Astrocyte (in vitro differentiated cells and primary cell): Measurements from ENCODE around the gene METTL16. TPM values are rescaled to one million over a fixed set of nuclear protein-coding genes. Genes with fewer than 3 reads are reported as not detected.

Experiments
- DNase-seq: peaks from one replicate; pipeline ENCODE4 v3.0.0-alpha.2; 2010; ENCODE audit warnings: low read depth
- FAIRE-seq: peaks from 2 replicates; lab custom pipeline; 2011; peaks lifted over from hg19 to GRCh38; lab: Jason Lieb, UNC
- H2AFZ ChIP-seq: 2 replicates; pipeline ENCODE4 v1.6.0; 2012; ENCODE audit warnings: low read depth, low read length, inconsistent platforms
- H3K27ac ChIP-seq: 2 replicates; pipeline ENCODE4 v1.5.1; 2011; ENCODE audit warnings: low read depth, low read length, inconsistent platforms
- H3K27me3 ChIP-seq: 2 replicates; pipeline ENCODE4 v1.6.0; 2011; ENCODE audit warnings: low read length, inconsistent platforms; ENCODE audit not compliant: insufficient read depth
- H3K36me3 ChIP-seq: 2 replicates; pipeline ENCODE4 v1.5.1; 2011; ENCODE audit warnings: low read length, inconsistent platforms; ENCODE audit not compliant: insufficient read depth
- H3K4me1 ChIP-seq: 2 replicates; pipeline ENCODE4 v1.5.1; 2011; ENCODE audit warnings: low read length, inconsistent platforms; ENCODE audit not compliant: insufficient read depth
- H3K4me2 ChIP-seq: 2 replicates; pipeline ENCODE4 v1.6.0; 2012; ENCODE audit warnings: low read length, inconsistent platforms
- H3K4me3 ChIP-seq: 2 replicates; pipeline ENCODE4 v1.5.1; 2011; ENCODE audit warnings: low read depth, mild to moderate bottlenecking, low read length, inconsistent platforms; ENCODE audit not compliant: insufficient read depth
- H3K79me2 ChIP-seq: 2 replicates; pipeline ENCODE4 v1.6.0; 2012; ENCODE audit warnings: mild to moderate bottlenecking, low read length, inconsistent platforms; ENCODE audit not compliant: insufficient read depth
- H3K9ac ChIP-seq: 2 replicates; pipeline ENCODE4 v1.6.0; 2012; ENCODE audit warnings: mild to moderate bottlenecking, low read length, inconsistent platforms
- H3K9me3 ChIP-seq: 2 replicates; pipeline ENCODE4 v1.5.1; 2012; ENCODE audit warnings: low read depth, mild to moderate bottlenecking, low read length, inconsistent platforms; ENCODE audit not compliant: insufficient read depth
- H4K20me1 ChIP-seq: 2 replicates; pipeline ENCODE4 v1.6.0; 2012; ENCODE audit warnings: low read length, inconsistent platforms; ENCODE audit not compliant: insufficient read depth
- H3K27ac Mint-ChIP-seq: one replicate; pipeline ENCODE4 v1.8.0; 2021; ENCODE audit warnings: mild to moderate bottlenecking, mixed read lengths; ENCODE audit not compliant: unreplicated experiment
- H3K27me3 Mint-ChIP-seq: one replicate; pipeline ENCODE4 v1.8.0; 2021; ENCODE audit warnings: low read depth, mixed read lengths; ENCODE audit not compliant: unreplicated experiment
- H3K36me3 Mint-ChIP-seq: one replicate; pipeline ENCODE4 v1.8.0; 2021; ENCODE audit warnings: low read depth, mixed read lengths; ENCODE audit not compliant: unreplicated experiment
- H3K4me1 Mint-ChIP-seq: one replicate; pipeline ENCODE4 v1.8.0; 2021; ENCODE audit warnings: low read depth, mixed read lengths; ENCODE audit not compliant: unreplicated experiment
- H3K4me3 Mint-ChIP-seq: one replicate; pipeline ENCODE4 v1.8.0; 2021; ENCODE audit warnings: mild to moderate bottlenecking, moderate library complexity, mixed read lengths; ENCODE audit not compliant: unreplicated experiment
- H3K9me3 Mint-ChIP-seq: one replicate; pipeline ENCODE4 v1.8.0; 2021; ENCODE audit warnings: mild to moderate bottlenecking, mixed read lengths; ENCODE audit not compliant: unreplicated experiment
- CTCF ChIP-seq: IDR thresholded peaks from 2 replicates; pipeline ENCODE4 v1.5.1; 2011; ENCODE audit warnings: low read depth, mild to moderate bottlenecking, inconsistent platforms, low read length, moderate library complexity; ENCODE audit not compliant: insufficient read depth
- EZH2 ChIP-seq: IDR thresholded peaks from 2 replicates; pipeline ENCODE4 v1.6.1; 2012; ENCODE audit warnings: mild to moderate bottlenecking, low read length, inconsistent platforms; ENCODE audit not compliant: insufficient read depth
- total RNA-seq: library from RNA; stranded (reverse); gene quantifications from 2 replicates; pipeline ENCODE4 v1.2.1, GENCODE V29; 2021

METTL16 gene
- total RNA-seq, 1 donor from 2014 or later = 28.4 TPM

DNA sequence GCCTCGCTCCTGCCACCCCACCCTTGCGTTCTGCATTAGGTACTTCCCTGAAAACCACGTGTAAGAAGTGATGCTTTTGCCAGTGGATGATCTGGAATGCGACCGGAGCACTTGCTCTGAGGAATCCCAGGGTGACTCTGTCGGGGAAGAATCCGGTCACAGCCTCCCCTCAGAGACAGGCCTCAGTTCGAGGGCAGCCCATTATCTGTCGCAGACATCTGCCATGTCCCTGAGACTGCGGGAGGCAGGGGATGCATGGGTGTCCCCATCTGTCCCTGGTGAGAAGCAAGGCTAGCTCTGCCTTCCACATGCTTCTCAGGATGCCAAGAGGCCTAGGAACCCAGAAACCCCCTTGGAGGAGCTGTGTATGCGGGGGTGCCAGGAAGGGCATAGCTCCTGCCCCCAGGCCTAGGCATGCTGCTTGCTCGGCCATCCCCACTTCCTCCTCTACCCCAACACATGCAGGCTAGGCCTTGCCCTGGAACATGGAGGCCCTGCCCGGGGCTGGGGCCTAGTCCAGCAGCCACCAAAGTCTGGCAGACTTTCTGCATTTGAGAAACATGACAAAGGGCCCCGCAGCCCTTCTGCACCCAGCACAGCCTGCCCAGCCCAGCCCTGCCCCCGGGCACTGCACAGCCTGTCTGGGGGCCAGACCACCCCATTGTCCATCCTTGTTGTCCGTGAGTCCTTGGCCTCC, 131.3 kb downstream of the METTL16 start:
- Histone ChIP-seq H3K9ac (no peak overlapping the region), H3K4me3 (no peak overlapping the region), H3K27ac (no peak overlapping the region), H3K4me1 (peaks cover 10% of the 10 kb centered on the region), H3K4me2 (no peak overlapping the region), H3K9me3 (no peaks in the 10 kb centered on the region), H4K20me1 (peaks cover 6% of the 10 kb centered on the region), H3K79me2 (no peaks in the 10 kb centered on the region), H2AFZ (no peak overlapping the region), H3K36me3 (peaks cover 7% of the 10 kb centered on the region), H3K27me3 (no peaks in the 10 kb centered on the region)
- no peaks in the 10 kb centered on the region for H3K27me3 Mint-ChIP-seq
- no peak for DNase-seq
- no peaks in the 10 kb centered on the region for H3K9me3 Mint-ChIP-seq
- TF ChIP-seq EZH2 = no peak
- no peak for TF ChIP-seq CTCF
- no peak for FAIRE-seq
- no peak overlapping the region for H3K4me3 Mint-ChIP-seq
- H3K27ac Mint-ChIP-seq = peak overlapping the region; percentile 69
- peaks cover 14% of the 10 kb centered on the region for H3K4me1 Mint-ChIP-seq
- H3K36me3 Mint-ChIP-seq = peaks cover 9% of the 10 kb centered on the region

DNA sequence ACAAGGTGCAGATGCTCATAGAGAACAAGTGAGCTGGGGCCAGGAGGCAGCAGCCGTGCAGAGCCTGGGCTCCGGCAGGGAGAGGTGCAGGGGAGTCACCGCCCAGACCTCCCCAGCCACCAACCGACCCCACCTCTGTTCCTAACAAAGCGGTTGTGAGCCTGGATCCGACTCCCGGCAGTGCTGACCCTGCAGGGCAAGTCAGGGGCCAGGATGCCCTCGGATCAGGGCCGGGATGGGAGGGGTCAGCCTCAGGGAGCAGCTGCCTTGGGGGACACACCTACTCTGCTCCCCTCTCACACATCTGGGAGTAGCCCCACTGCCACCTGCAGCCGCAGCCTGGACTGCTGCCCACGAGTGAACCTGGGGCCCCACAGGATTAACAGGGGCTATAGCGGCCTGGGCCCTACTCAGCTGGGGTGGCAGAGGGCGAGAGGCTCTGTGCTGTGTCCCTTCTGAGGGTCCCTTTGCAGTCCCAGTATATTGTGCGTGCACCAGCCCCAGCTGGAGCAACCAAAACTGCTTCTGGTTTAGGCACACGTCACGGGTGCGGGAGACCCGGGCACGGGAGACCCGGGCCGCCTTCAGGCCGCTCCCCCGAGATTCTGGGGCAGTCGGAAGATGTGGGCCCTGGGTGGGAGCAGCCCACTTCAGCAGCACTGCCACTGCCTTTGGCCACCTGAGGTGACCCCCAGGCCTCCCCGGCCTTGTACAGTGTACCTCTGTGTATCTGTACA, 132.0 kb downstream of the METTL16 start:
- Mint-ChIP-seq H3K36me3 (peaks cover 9% of the 10 kb centered on the region), H3K9me3 (no peaks in the 10 kb centered on the region), H3K27me3 (no peaks in the 10 kb centered on the region), H3K27ac (no peak overlapping the region), H3K4me1 (peaks cover 16% of the 10 kb centered on the region), H3K4me3 (no peak overlapping the region)
- no peak for DNase-seq
- H3K4me2 ChIP-seq = no peak overlapping the region
- peaks cover 7% of the 10 kb centered on the region for H3K36me3 ChIP-seq
- no peaks in the 10 kb centered on the region for H3K9me3 ChIP-seq
- FAIRE-seq = no peak
- H3K27me3 ChIP-seq = no peaks in the 10 kb centered on the region
- no peak overlapping the region for H2AFZ ChIP-seq
- peaks cover 6% of the 10 kb centered on the region for H4K20me1 ChIP-seq
- no peak overlapping the region for H3K4me3 ChIP-seq
- TF ChIP-seq CTCF = no peak
- H3K4me1 ChIP-seq = peaks cover 10% of the 10 kb centered on the region
- H3K27ac ChIP-seq = no peak overlapping the region
- no peaks in the 10 kb centered on the region for H3K79me2 ChIP-seq
- no peak overlapping the region for H3K9ac ChIP-seq

DNA sequence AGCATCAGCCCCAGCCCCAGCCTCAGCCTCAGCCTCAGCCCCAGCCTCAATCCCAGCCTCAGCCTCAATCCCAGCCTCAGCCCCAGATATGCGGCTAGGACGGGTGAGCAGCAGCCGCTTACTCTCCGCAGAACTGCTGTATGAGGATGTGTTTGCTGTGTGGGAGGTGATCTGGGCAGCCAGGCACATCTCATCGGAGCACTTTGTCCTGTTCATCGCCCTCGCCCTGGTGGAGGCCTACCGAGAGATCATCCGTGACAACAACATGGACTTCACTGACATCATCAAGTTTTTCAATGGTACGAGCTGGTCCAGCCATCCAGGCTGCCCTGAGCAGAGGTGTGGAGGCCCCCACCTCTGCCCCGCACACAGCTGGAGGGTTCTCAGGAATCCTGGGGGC, 132.8 kb downstream of the METTL16 start:
- H3K27ac Mint-ChIP-seq = no peak overlapping the region
- no peak overlapping the region for H3K9ac ChIP-seq
- H3K4me3 ChIP-seq = no peak overlapping the region
- no peaks in the 10 kb centered on the region for H3K9me3 Mint-ChIP-seq
- no peak for TF ChIP-seq CTCF
- TF ChIP-seq EZH2 = no peak
- no peak overlapping the region for H3K27ac ChIP-seq
- peaks cover 8% of the 10 kb centered on the region for H3K36me3 ChIP-seq
- no peak overlapping the region for H3K4me3 Mint-ChIP-seq
- peaks cover 6% of the 10 kb centered on the region for H4K20me1 ChIP-seq
- no peaks in the 10 kb centered on the region for H3K27me3 Mint-ChIP-seq
- FAIRE-seq = no peak
- H3K27me3 ChIP-seq = no peaks in the 10 kb centered on the region
- H2AFZ ChIP-seq = no peak overlapping the region
- peaks cover 10% of the 10 kb centered on the region for H3K4me1 ChIP-seq
- no peaks in the 10 kb centered on the region for H3K79me2 ChIP-seq
- no peak overlapping the region for H3K4me2 ChIP-seq
- H3K4me1 Mint-ChIP-seq = peaks cover 16% of the 10 kb centered on the region
- no peak for DNase-seq
- no peaks in the 10 kb centered on the region for H3K9me3 ChIP-seq
- peaks cover 9% of the 10 kb centered on the region for H3K36me3 Mint-ChIP-seq
